Neural cell (in vitro differentiated cells): ENCODE data around the gene COX4I1. TPM values are rescaled to one million over a fixed set of nuclear protein-coding genes. Genes with fewer than 3 reads are reported as not detected.

ENCODE experiments used
- H2AFZ ChIP-seq: fragments of 200-600, 300-800 bp; sonication (generic), shearing (Covaris generic); 2 replicates; pipeline ENCODE4 v1.6.0; 2014; ENCODE audit warnings: low read depth, mild to moderate bottlenecking, antibody characterized with exemption, low read length, moderate library complexity
- H3F3A ChIP-seq: fragments of 200-600 bp; shearing (Covaris generic); 2 replicates; pipeline ENCODE4 v1.6.1; 2016; ENCODE audit warnings: mild to moderate bottlenecking, moderate library complexity, mixed read lengths, antibody characterized with exemption, low read length; ENCODE audit not compliant: insufficient read depth, poor library complexity, severe bottlenecking
- H3K27ac ChIP-seq: fragments of 200-600, 300-800 bp; sonication (generic), shearing (Covaris generic); 2 replicates; pipeline ENCODE4 v1.5.1; 2014; ENCODE audit warnings: mild to moderate bottlenecking, low read length, moderate library complexity
- H3K27me3 ChIP-seq: fragments of 300-800, 200-600 bp; sonication (generic), shearing (Covaris generic); 2 replicates; pipeline ENCODE4 v1.6.0; 2014; ENCODE audit warnings: mild to moderate bottlenecking, low read depth, low read length, moderate library complexity; ENCODE audit not compliant: insufficient read depth
- H3K36me3 ChIP-seq: fragments of 300-800, 200-600 bp; sonication (generic), shearing (Covaris generic); 2 replicates; pipeline ENCODE4 v1.5.1; 2014; ENCODE audit warnings: mild to moderate bottlenecking, antibody characterized with exemption, low read length, moderate library complexity; ENCODE audit not compliant: insufficient read depth
- H3K4me2 ChIP-seq: fragments of 300-800, 200-600 bp; sonication (generic), shearing (Covaris generic); 2 replicates; pipeline ENCODE4 v1.6.0; 2014; ENCODE audit warnings: mild to moderate bottlenecking, low read length
- H3K4me3 ChIP-seq: fragments of 300-800, 200-600 bp; sonication (generic), shearing (Covaris generic); 2 replicates; pipeline ENCODE4 v1.5.1; 2014; ENCODE audit warnings: mild to moderate bottlenecking, low read length, moderate library complexity
- H3K79me2 ChIP-seq: fragments of 200-600 bp; shearing (Covaris generic); replicated peaks from 2 replicates; pipeline ENCODE4 v1.6.0; 2014; ENCODE audit warnings: mild to moderate bottlenecking, low read length, moderate library complexity; ENCODE audit not compliant: insufficient read depth
- H3K9ac ChIP-seq: fragments of 300-800, 200-600 bp; sonication (generic), shearing (Covaris generic); 2 replicates; pipeline ENCODE4 v1.6.1; 2016; ENCODE audit warnings: mild to moderate bottlenecking, low read length, mixed read lengths
- H3K9me2 ChIP-seq: fragments of 200-600 bp; shearing (Covaris generic); 2 replicates; pipeline ENCODE4 v1.6.1; 2016; ENCODE audit warnings: mild to moderate bottlenecking, low read length, mixed read lengths; ENCODE audit not compliant: insufficient read depth
- H3K9me3 ChIP-seq: fragments of 200-600, 300-800 bp; sonication (generic), shearing (Covaris generic); 2 replicates; pipeline ENCODE4 v1.6.1; 2016; ENCODE audit warnings: mild to moderate bottlenecking, mixed run types, low read length, moderate library complexity, mixed read lengths
- H4K20me1 ChIP-seq: fragments of 200-600 bp; shearing (Covaris generic); 2 replicates; pipeline ENCODE4 v1.6.1; 2016; ENCODE audit warnings: mild to moderate bottlenecking, mixed run types; ENCODE audit not compliant: insufficient read depth
- EP300 ChIP-seq: fragments of 450-650 bp; conservative IDR thresholded peaks from 2 replicates; pipeline ENCODE4 v1.6.1; 2014; ENCODE audit warnings: antibody characterized with exemption, mild to moderate bottlenecking, moderate library complexity; ENCODE audit not compliant: poor library complexity, severe bottlenecking
- EZH2 ChIP-seq: fragments of 200-600, 300-800 bp; shearing (Covaris generic), sonication (generic); IDR thresholded peaks from 2 replicates; pipeline ENCODE4 v1.6.1; 2014; ENCODE audit warnings: antibody characterized with exemption, low read length, borderline replicate concordance, mild to moderate bottlenecking; ENCODE audit not compliant: insufficient read depth, poor library complexity, severe bottlenecking
- MXI1 ChIP-seq: fragments of 450-650 bp; conservative IDR thresholded peaks from 2 replicates; pipeline ENCODE4 v1.6.1; 2014; ENCODE audit warnings: antibody characterized with exemption, mild to moderate bottlenecking; ENCODE audit not compliant: poor library complexity, severe bottlenecking
- POLR2AphosphoS5 ChIP-seq: IDR thresholded peaks from 2 replicates; pipeline ENCODE4 v1.6.1; 2012
- RAD21 ChIP-seq: fragments of 450-650 bp; conservative IDR thresholded peaks from 2 replicates; pipeline ENCODE4 v1.6.1; 2014; ENCODE audit warnings: antibody characterized with exemption, mild to moderate bottlenecking, moderate library complexity
- SMC3 ChIP-seq: fragments of 450-650 bp; conservative IDR thresholded peaks from 2 replicates; pipeline ENCODE4 v1.6.1; 2014; ENCODE audit warnings: antibody characterized with exemption, mild to moderate bottlenecking, moderate library complexity; ENCODE audit not compliant: poor library complexity
- TAF1 ChIP-seq: IDR thresholded peaks from 2 replicates; pipeline ENCODE4 v1.6.1; 2012; ENCODE audit warnings: low read depth
- polyA plus RNA-seq: library from polyadenylated mRNA; depleted of rRNA; stranded (reverse); fragments of >200 nt; gene quantifications from 2 replicates; pipeline ENCODE4 v1.2.3, GENCODE V29; 2014
- TF ChIP-seq, protein P1 (sequence below): IDR thresholded peaks from 2 replicates; pipeline ENCODE4 v1.6.1; 2012; ENCODE audit warnings: borderline replicate concordance
- TF ChIP-seq, protein P2 (sequence below): fragments of 450-650 bp; IDR thresholded peaks from 2 replicates; pipeline ENCODE4 v1.5.1; 2014; ENCODE audit warnings: antibody characterized with exemption, mild to moderate bottlenecking, moderate library complexity; ENCODE audit not compliant: poor library complexity, severe bottlenecking

Gene COX4I1
- polyA plus RNA-seq, 1 donor from 2014 or later, result 709 TPM

DNA sequence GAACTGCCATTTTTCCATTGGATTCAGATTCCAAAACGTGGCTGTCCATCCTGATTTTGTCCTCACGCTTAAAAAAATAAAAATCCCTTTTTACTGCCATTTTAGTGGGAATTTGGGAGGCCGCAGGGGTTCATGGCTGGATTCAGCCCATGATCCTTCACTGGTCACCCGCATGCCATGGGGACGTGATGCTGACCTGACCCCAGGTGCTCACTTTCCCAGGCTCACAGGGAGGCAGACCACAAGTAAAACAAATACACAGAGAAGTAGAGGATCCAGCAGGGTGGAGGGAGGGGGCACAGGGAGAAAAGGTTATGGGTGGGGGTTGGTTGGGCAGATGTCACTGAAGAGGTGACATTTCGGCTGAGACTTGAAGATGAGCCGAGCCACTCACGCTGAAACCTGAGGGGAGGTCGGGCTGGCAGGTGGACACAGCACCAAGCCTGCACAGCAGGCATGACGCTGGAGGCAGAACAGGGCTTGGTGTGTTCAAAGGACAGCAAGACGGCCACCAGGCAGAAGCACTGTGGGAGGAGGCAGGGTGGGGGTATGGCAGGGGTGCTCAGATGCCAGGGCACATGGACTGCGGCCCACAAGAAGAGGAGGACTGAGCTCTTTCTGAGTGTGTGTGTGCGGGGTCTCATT is 10.7 kb downstream of the COX4I1 start:
- no peak overlapping the region for H3K27ac ChIP-seq
- no peak for TF ChIP-seq TAF1
- no peak for TF ChIP-seq EP300
- no peak for TF ChIP-seq SMC3
- TF ChIP-seq POLR2AphosphoS5, result no peak
- no peak for TF ChIP-seq MXI1
- TF ChIP-seq, protein P1, sequence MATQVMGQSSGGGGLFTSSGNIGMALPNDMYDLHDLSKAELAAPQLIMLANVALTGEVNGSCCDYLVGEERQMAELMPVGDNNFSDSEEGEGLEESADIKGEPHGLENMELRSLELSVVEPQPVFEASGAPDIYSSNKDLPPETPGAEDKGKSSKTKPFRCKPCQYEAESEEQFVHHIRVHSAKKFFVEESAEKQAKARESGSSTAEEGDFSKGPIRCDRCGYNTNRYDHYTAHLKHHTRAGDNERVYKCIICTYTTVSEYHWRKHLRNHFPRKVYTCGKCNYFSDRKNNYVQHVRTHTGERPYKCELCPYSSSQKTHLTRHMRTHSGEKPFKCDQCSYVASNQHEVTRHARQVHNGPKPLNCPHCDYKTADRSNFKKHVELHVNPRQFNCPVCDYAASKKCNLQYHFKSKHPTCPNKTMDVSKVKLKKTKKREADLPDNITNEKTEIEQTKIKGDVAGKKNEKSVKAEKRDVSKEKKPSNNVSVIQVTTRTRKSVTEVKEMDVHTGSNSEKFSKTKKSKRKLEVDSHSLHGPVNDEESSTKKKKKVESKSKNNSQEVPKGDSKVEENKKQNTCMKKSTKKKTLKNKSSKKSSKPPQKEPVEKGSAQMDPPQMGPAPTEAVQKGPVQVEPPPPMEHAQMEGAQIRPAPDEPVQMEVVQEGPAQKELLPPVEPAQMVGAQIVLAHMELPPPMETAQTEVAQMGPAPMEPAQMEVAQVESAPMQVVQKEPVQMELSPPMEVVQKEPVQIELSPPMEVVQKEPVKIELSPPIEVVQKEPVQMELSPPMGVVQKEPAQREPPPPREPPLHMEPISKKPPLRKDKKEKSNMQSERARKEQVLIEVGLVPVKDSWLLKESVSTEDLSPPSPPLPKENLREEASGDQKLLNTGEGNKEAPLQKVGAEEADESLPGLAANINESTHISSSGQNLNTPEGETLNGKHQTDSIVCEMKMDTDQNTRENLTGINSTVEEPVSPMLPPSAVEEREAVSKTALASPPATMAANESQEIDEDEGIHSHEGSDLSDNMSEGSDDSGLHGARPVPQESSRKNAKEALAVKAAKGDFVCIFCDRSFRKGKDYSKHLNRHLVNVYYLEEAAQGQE, result no peak
- no peak overlapping the region for H3K4me2 ChIP-seq
- no peaks in the 10 kb centered on the region for H3K9me3 ChIP-seq
- no peak overlapping the region for H3K4me3 ChIP-seq
- H3K79me2 ChIP-seq, result no peaks in the 10 kb centered on the region
- no peaks in the 10 kb centered on the region for H3K27me3 ChIP-seq
- no peaks in the 10 kb centered on the region for H3F3A ChIP-seq
- H3K9ac ChIP-seq, result no peak overlapping the region
- H3K36me3 ChIP-seq, result no peaks in the 10 kb centered on the region
- no peaks in the 10 kb centered on the region for H4K20me1 ChIP-seq
- no peak overlapping the region for H2AFZ ChIP-seq
- no peaks in the 10 kb centered on the region for H3K9me2 ChIP-seq

DNA sequence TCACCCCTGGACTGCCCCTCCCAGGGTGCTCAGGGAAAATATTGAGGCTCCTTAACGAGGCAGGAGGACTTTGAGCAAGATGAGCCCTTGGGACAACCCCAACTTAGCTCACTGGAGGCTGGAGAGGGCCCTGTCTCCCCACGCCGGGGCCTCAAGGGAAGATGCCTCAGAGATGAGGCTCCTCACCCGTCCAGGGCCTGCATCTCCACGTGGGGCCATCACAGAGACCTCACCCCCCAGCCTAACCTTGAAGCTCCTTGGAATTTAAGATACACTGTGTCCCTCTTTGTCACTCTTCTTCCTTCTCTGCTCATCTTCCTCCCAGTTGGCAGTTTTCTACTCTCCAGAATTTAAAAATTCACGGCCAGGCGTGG is 11.2 kb downstream of the COX4I1 start:
- Histone ChIP-seq H3K9me2 (no peaks in the 10 kb centered on the region), H2AFZ (no peak overlapping the region), H3K79me2 (no peaks in the 10 kb centered on the region), H4K20me1 (no peaks in the 10 kb centered on the region), H3K36me3 (no peaks in the 10 kb centered on the region), H3K9ac (no peak overlapping the region), H3K4me3 (no peak overlapping the region), H3F3A (no peaks in the 10 kb centered on the region), H3K9me3 (no peaks in the 10 kb centered on the region), H3K27ac (no peak overlapping the region), H3K27me3 (no peaks in the 10 kb centered on the region), H3K4me2 (no peak overlapping the region)
- TF ChIP-seq EZH2 (no peak), TAF1 (no peak), SMC3 (no peak), RAD21 (no peak), POLR2AphosphoS5 (no peak), MXI1 (no peak), EP300 (no peak)
- TF ChIP-seq, protein P1, result no peak
- TF ChIP-seq, protein P2, sequence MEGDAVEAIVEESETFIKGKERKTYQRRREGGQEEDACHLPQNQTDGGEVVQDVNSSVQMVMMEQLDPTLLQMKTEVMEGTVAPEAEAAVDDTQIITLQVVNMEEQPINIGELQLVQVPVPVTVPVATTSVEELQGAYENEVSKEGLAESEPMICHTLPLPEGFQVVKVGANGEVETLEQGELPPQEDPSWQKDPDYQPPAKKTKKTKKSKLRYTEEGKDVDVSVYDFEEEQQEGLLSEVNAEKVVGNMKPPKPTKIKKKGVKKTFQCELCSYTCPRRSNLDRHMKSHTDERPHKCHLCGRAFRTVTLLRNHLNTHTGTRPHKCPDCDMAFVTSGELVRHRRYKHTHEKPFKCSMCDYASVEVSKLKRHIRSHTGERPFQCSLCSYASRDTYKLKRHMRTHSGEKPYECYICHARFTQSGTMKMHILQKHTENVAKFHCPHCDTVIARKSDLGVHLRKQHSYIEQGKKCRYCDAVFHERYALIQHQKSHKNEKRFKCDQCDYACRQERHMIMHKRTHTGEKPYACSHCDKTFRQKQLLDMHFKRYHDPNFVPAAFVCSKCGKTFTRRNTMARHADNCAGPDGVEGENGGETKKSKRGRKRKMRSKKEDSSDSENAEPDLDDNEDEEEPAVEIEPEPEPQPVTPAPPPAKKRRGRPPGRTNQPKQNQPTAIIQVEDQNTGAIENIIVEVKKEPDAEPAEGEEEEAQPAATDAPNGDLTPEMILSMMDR, result no peak
